Measurements from ENCODE around the gene PTPN1.

DNA sequence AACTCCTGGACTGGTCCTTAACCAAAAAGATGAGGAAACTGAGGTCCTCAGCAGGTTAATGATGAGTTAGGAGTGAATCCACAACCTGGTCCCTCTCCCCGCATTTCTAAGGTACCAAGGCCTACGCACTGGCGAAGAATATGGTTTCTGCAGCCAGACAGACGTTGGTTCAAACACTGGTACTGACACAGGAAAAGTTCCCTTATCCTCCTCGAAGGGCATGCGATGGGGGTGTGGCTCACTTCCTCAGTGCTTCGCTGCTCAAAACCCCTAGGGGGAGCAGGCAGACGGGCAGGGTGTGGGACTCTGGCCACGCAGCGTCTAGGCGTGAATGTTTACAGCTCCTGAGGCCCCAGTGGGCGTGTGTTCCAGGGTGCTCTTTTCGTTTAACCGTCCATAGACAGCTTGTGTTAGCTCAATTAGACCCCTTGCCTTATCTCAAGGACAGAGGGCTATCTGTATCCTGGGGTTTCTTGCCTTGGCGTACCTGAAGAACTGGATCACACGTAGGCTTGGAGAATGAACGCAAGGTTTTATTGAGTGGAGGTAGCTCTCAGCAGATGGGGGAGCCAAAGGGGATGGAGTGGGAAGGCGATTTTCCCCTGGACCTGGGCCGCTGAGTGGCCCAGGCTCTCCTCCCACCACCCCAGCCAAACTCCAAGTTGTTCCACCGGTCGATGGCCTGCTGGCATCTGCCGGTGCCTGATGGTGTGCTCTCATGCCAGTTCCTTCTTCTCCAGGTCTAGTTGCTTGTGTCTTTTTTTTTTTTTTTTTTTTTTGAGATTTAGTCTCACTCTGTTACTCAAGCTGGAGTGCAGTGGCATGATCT lies 31.8 kb upstream of the PTPN1 start:
- TF ChIP-seq GATA2 (IDR thresholded peaks at IDR 0.05; ENCODE audit: low read depth, low read length) (no peak), GATA3 (IDR thresholded peaks at IDR 0.05; ENCODE audit: low read depth, low read length) (no peak)
